Common myeloid progenitor, CD34-positive (primary cell): Measurements from ENCODE around the gene SLC26A1.

Experiments used
- CTCF ChIA-PET: fragments of 350-600 bp; sonication (Branson Sonifier 250); formaldehyde crosslinking; loops from one replicate; lab custom pipeline; 2021; ENCODE audit warnings: antibody characterized with exemption; lab: Charles Lee
- POLR2A ChIA-PET: fragments of 350-600 bp; sonication (Branson Sonifier 250); formaldehyde crosslinking; loops from one replicate; lab custom pipeline; 2021; ENCODE audit warnings: antibody characterized with exemption; lab: Charles Lee
- DNase-seq, 3 donors: peaks; one replicate each; pipeline versions ENCODE4 v3.0.0 to v3.0.0-alpha.2; 2013
- H3K27ac ChIP-seq, 2 experiments: 1 replicate in 1 of 2; 2 replicates in 1 of 2; pipeline ENCODE4 v1.7.0; 2013; ENCODE audit warnings: inconsistent platforms in 2 of 2, low read length in 2 of 2, mild to moderate bottlenecking in 2 of 2, low read depth in 1 of 2, moderate library complexity in 1 of 2; ENCODE audit not compliant: severe bottlenecking in 2 of 2, insufficient read depth in 1 of 2, poor library complexity in 1 of 2
- H3K27me3 ChIP-seq, 5 experiments: replicated peaks in 2 of 5; 1 replicate in 3 of 5; 2 replicates in 2 of 5; pipeline versions ENCODE4 v1.6.1 to v1.7.0; 2013; ENCODE audit warnings: low read length in 4 of 5, mild to moderate bottlenecking in 2 of 5, moderate library complexity in 2 of 5, inconsistent platforms in 1 of 5; ENCODE audit not compliant: insufficient read depth in 5 of 5, control insufficient read depth in 4 of 5
- H3K36me3 ChIP-seq, 4 experiments: 1 replicate in 2 of 4; 2 replicates in 2 of 4; pipeline versions ENCODE4 v1.6.1 to v1.7.0; 2013; ENCODE audit warnings: low read length in 3 of 4, control low read depth in 1 of 4, mild to moderate bottlenecking in 1 of 4; ENCODE audit not compliant: control insufficient read depth in 4 of 4, insufficient read depth in 4 of 4
- H3K4me1 ChIP-seq, 4 experiments: 1 replicate in 3 of 4; 2 replicates in 1 of 4; pipeline versions ENCODE4 v1.6.1 to v1.7.1; 2013; ENCODE audit warnings: low read length in 3 of 4, mild to moderate bottlenecking in 3 of 4, control low read depth in 1 of 4, inconsistent platforms in 1 of 4, moderate library complexity in 1 of 4; ENCODE audit not compliant: control insufficient read depth in 4 of 4, insufficient read depth in 4 of 4; ENCODE audit errors: control extremely low read depth in 1 of 4
- H3K4me3 ChIP-seq, 7 experiments: 1 replicate in 4 of 7; 2 replicates in 3 of 7; pipeline versions ENCODE4 v1.5.1 to v1.7.0; 2013; ENCODE audit warnings: mild to moderate bottlenecking in 7 of 7, low read length in 6 of 7, moderate library complexity in 6 of 7, inconsistent platforms in 2 of 7, low read depth in 2 of 7, control low read depth in 1 of 7; ENCODE audit not compliant: insufficient read depth in 4 of 7, control insufficient read depth in 1 of 7; ENCODE audit errors: extremely low read depth in 1 of 7
- H3K9me3 ChIP-seq, 5 experiments: 1 replicate in 4 of 5; 2 replicates in 1 of 5; pipeline versions ENCODE4 v1.6.1 to v1.7.1; 2013; ENCODE audit warnings: low read length in 4 of 5, mild to moderate bottlenecking in 2 of 5, inconsistent platforms in 1 of 5, low read depth in 1 of 5, moderate library complexity in 1 of 5; ENCODE audit not compliant: control insufficient read depth in 4 of 5, insufficient read depth in 2 of 5; ENCODE audit errors: control extremely low read depth in 1 of 5
- WGBS: methylation state at CpG from one replicate; pipeline ENCODE4 v1.1.5; 2013; ENCODE audit not compliant: insufficient coverage; 5-methylcytosine and 5-hydroxymethylcytosine counted together

The SLC26A1 gene

GRCh38 chr4:1013225-1014073, 20.2 kb upstream of the SLC26A1 start:
- ChIA-PET CTCF (no interaction called here), POLR2A (no interaction called here)
- no peaks in the 10 kb centered on the region for H3K9me3 ChIP-seq
- H3K4me3 ChIP-seq: no peak overlapping the region
- H3K36me3 ChIP-seq: peaks cover 0 to 3% (median 0%) of the 10 kb centered on the region in 4 experiments
- H3K4me1 ChIP-seq: peaks cover 0 to 32% (median 29%) of the 10 kb centered on the region in 4 experiments
- H3K27ac ChIP-seq: no peak overlapping the region
- WGBS: 97% methylated on average over 35 of the region's 43 CpGs
- DNase-seq: no peak
- peaks cover 0 to 13% (median 5%) of the 10 kb centered on the region in 5 experiments for H3K27me3 ChIP-seq

- H3K9me3 ChIP-seq: no peaks in the 10 kb centered on the region
- H3K27ac ChIP-seq: no peak overlapping the region
- ChIA-PET CTCF (no interaction called here), POLR2A (no interaction called here)
- peaks cover under 1 to 24% (median 13%) of the 10 kb centered on the region in 5 experiments for H3K27me3 ChIP-seq
- peak overlapping the region in 6 of 7 experiments; percentile 34 to 75 (median 57) for H3K4me3 ChIP-seq
- peaks cover 0 to 32% (median 29%) of the 10 kb centered on the region in 4 experiments for H3K4me1 ChIP-seq
- WGBS: 0% methylated on average over 49 of the region's 69 CpGs
- H3K36me3 ChIP-seq: peaks cover 0 to 3% (median 0%) of the 10 kb centered on the region in 4 experiments
- DNase-seq: peak; percentile 26 to 64 (median 53)
These were observed 19.0 kb upstream of the SLC26A1 start for GRCh38 chr4:1012034-1012739.

- 2% methylated on average over 7 of the region's 69 CpGs for WGBS
These were observed 18.4 kb upstream of the SLC26A1 start for GRCh38 chr4:1011666-1012033.

GRCh38 chr4:1011022-1011665, 17.9 kb upstream of the SLC26A1 start, which contains the start of gene FGFRL1:
TSS of gene FGFRL1 (plus strand) at chr4:1011626. CDS start at chr4:1012486, 860 bp downstream.
- under 1% methylated on average over 33 of the region's 89 CpGs for WGBS
- peaks cover 0 to 32% (median 29%) of the 10 kb centered on the region in 4 experiments for H3K4me1 ChIP-seq
- DNase-seq: peak; percentile 81 to 86 (median 85)
- H3K27ac ChIP-seq: no peak within 1 kb of the TSS
- peak within 1 kb of the TSS; percentile 10 to 78 (median 64) for H3K4me3 ChIP-seq
- peaks cover 0 to 8% (median 5%) of the 10 kb centered on the region in 5 experiments for H3K9me3 ChIP-seq
- ChIA-PET POLR2A (no interaction called here), CTCF (interaction anchor here (1.6 kb wide), 1 partner anchor 36 kb away, joined by 3 read pairs; no protein-coding TSS in a partner anchor)
- peaks cover 0 to 3% (median 0%) of the 10 kb centered on the region in 4 experiments for H3K36me3 ChIP-seq
- peaks cover 6 to 34% (median 14%) of the 10 kb centered on the region in 5 experiments for H3K27me3 ChIP-seq

More at GRCh38 chr4:1011666-1012033, 18.4 kb upstream of the SLC26A1 start:
- Histone ChIP-seq H3K36me3 (peaks cover 0 to 3% (median 0%) of the 10 kb centered on the region in 4 experiments), H3K27me3 (peaks cover 6 to 29% (median 14%) of the 10 kb centered on the region in 5 experiments), H3K4me3 (peak overlapping the region in 2 of 7 experiments; percentile 20 to 33), H3K9me3 (peaks cover 0 to 4% (median 4%) of the 10 kb centered on the region in 5 experiments), H3K27ac (no peak overlapping the region), H3K4me1 (peaks cover 0 to 32% (median 29%) of the 10 kb centered on the region in 4 experiments)
- ChIA-PET CTCF (no interaction called here), POLR2A (no interaction called here)
- no peak for DNase-seq

- Histone ChIP-seq H3K36me3 (peaks cover 0 to 3% (median 0%) of the 10 kb centered on the region in 4 experiments), H3K27me3 (peaks cover 6 to 36% (median 17%) of the 10 kb centered on the region in 5 experiments), H3K9me3 (peaks cover 0 to 8% (median 5%) of the 10 kb centered on the region in 5 experiments), H3K27ac (no peak overlapping the region), H3K4me1 (peaks cover 0 to 32% (median 29%) of the 10 kb centered on the region in 4 experiments), H3K4me3 (peak overlapping the region in 6 of 7 experiments; percentile 15 to 78 (median 54))
- WGBS: under 1% methylated on average over 27 of the region's 36 CpGs
- DNase-seq: peak; percentile 58 to 82 (median 81)
- CTCF ChIA-PET: interaction anchor here (1.6 kb wide), 1 partner anchor 36 kb away, joined by 3 read pairs; no protein-coding TSS in a partner anchor
- POLR2A ChIA-PET: interaction anchor here (1.7 kb wide), 1 partner anchor 78 kb away, joined by 4 read pairs; the partner anchor contains the start of genes GAK and TMEM175
These were observed 17.3 kb upstream of the SLC26A1 start for GRCh38 chr4:1010395-1011021.
